ENCODE results near the gene ACAD9.

GRCh38 chr3:128855569-128855968 lies 23.9 kb upstream of the ACAD9 start:
- TF ChIP-seq MYC (IDR thresholded peaks at IDR 0.05; ENCODE audit: low read depth, low read length) (no peak), CTCF (IDR thresholded peaks at IDR 0.05; ENCODE audit: low read depth, low read length) (no peak), MAX (IDR thresholded peaks at IDR 0.05; ENCODE audit: low read depth, low read length) (no peak)

All from NB4 (cell line).